ENCODE data around the gene CEP83. TPM values are rescaled to one million over a fixed set of nuclear protein-coding genes. Genes with fewer than 3 reads are reported as not detected.

Gene CEP83
- total and polyA plus RNA-seq, 2 experiments from 2014 or later, result 29.8 to 33.7 TPM

DNA sequence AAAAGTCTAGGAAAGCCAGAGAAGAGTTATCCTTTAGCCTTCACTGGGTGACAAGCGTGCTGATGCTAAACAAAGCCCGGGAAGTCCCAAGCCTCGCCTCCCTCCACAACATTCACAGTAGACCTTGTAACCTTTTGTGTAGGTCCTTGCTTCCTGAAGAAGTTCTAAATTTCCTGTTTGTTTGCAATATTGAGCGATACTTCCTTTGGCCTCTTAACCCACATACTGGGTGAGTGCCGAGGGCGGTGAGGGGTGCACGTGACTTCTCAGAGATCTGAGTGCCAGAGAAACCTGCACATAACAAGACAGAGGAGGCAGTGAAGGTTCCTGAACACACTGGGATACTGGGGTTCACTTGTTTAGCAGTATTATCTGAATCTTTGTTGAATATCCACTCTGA is 177.0 kb downstream of the CEP83 start (continued):
- TF ChIP-seq ETS1 (IDR thresholded peaks at IDR 0.05) (no peak), ZNF331 (CRISPR knock-in tag; IDR thresholded peaks at IDR 0.05; ENCODE audit: low read depth) (no peak), REST (IDR thresholded peaks at IDR 0.05; ENCODE audit: unreplicated experiment) (no peak), CREB1 (CRISPR knock-in tag; IDR thresholded peaks at IDR 0.05; ENCODE audit: low read depth) (no peak)

DNA sequence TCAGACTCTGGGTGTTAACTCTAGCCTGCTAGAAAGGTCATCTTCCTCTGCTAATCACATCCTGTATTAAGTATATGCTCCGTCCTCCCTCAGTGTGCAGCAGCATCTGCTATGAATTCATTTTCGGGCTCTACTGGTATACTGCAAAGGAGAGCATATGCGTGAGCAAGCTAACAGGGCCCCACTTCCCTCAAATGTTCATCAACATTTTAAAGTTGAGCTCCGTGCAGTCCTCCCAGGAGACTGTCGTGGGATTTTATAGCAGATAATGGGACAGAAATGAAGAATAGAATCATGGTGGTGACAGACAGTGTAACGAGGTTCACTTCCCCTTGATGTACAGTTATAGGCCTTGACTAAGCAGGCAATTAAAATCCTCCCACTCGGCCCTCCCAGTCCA is 179.6 kb downstream of the CEP83 start:
- no peak overlapping the region for H3K27ac Mint-ChIP-seq
- no peak for TF ChIP-seq ETS1 (IDR thresholded peaks at IDR 0.05)
- TF ChIP-seq, protein P1, sequence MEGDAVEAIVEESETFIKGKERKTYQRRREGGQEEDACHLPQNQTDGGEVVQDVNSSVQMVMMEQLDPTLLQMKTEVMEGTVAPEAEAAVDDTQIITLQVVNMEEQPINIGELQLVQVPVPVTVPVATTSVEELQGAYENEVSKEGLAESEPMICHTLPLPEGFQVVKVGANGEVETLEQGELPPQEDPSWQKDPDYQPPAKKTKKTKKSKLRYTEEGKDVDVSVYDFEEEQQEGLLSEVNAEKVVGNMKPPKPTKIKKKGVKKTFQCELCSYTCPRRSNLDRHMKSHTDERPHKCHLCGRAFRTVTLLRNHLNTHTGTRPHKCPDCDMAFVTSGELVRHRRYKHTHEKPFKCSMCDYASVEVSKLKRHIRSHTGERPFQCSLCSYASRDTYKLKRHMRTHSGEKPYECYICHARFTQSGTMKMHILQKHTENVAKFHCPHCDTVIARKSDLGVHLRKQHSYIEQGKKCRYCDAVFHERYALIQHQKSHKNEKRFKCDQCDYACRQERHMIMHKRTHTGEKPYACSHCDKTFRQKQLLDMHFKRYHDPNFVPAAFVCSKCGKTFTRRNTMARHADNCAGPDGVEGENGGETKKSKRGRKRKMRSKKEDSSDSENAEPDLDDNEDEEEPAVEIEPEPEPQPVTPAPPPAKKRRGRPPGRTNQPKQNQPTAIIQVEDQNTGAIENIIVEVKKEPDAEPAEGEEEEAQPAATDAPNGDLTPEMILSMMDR (conservative IDR thresholded peaks at IDR 0.05; ENCODE audit: low read depth in 2 of 2), result no peak
- no peak for TF ChIP-seq ZNF331 (CRISPR knock-in tag; IDR thresholded peaks at IDR 0.05; ENCODE audit: low read depth)
- no peak for TF ChIP-seq ZNF462 (CRISPR knock-in tag; IDR thresholded peaks at IDR 0.05)
- no peak for TF ChIP-seq POLR2AphosphoS5 (IDR thresholded peaks at IDR 0.05; ENCODE audit: low read depth)
- TF ChIP-seq CREB1 (CRISPR knock-in tag; IDR thresholded peaks at IDR 0.05; ENCODE audit: low read depth), result no peak
- TF ChIP-seq ZNF114 (CRISPR knock-in tag; IDR thresholded peaks at IDR 0.05), result no peak
- no peak for TF ChIP-seq JUNB (IDR thresholded peaks at IDR 0.05; ENCODE audit: unreplicated experiment)
- TF ChIP-seq STAT1 (IDR thresholded peaks at IDR 0.05; ENCODE audit: unreplicated experiment), result no peak

More for the DNA sequence above, 179.6 kb downstream of the CEP83 start:
- no peak overlapping the region for H3K4me3 Mint-ChIP-seq
- peaks cover 9% of the 10 kb centered on the region for H3K27me3 Mint-ChIP-seq (ENCODE audit: insufficient read depth, low read depth, poor library complexity)
- no peak overlapping the region for H3K27ac ChIP-seq (ENCODE audit: low read depth)
- peaks cover 12% of the 10 kb centered on the region for H3K4me1 Mint-ChIP-seq
- no peak overlapping the region for H3K4me2 ChIP-seq
- DNase-seq (ENCODE audit: low spot score), result no peak
- H3K9me3 Mint-ChIP-seq, result no peaks in the 10 kb centered on the region
- H4K20me1 ChIP-seq (replicated peaks; ENCODE audit: insufficient read depth), result no peaks in the 10 kb centered on the region
- no peaks in the 10 kb centered on the region for H3K4me1 ChIP-seq (ENCODE audit: insufficient read depth)
- H3K36me3 Mint-ChIP-seq (ENCODE audit: low read depth), result no peaks in the 10 kb centered on the region
- no peaks in the 10 kb centered on the region for H3F3A ChIP-seq (replicated peaks; ENCODE audit: low read depth)
- H3K79me2 ChIP-seq (replicated peaks; ENCODE audit: insufficient read depth), result no peaks in the 10 kb centered on the region
- no peak for ATAC-seq
- no peaks in the 10 kb centered on the region for H3K36me3 ChIP-seq (ENCODE audit: insufficient read depth)
- H3K27me3 ChIP-seq (ENCODE audit: insufficient read depth), result no peaks in the 10 kb centered on the region
- H3K9me2 ChIP-seq (ENCODE audit: insufficient read depth), result peaks cover 3% of the 10 kb centered on the region; the same call in 1 of the 2 replicates
- H3K4me3 ChIP-seq, result no peak overlapping the region
- no peak overlapping the region for H2AFZ ChIP-seq

Measured in GM23338 (cell line).